Epidermal melanocyte (primary cell): ENCODE results near the gene NES.

Experiments
- DNase-seq: peaks from one replicate; pipeline ENCODE4 v3.0.0; 2011; ENCODE audit warnings: low spot score; ENCODE audit not compliant: insufficient read length

The NES gene

GRCh38 chr1:156705321-156705917, 28.2 kb upstream of the NES start, which contains the start of gene CRABP2:
Gene CRABP2, minus strand, starts transcription at chr1:156705583. Its CDS starts 137 bp downstream, at chr1:156705446.
- no peak for DNase-seq

DNA sequence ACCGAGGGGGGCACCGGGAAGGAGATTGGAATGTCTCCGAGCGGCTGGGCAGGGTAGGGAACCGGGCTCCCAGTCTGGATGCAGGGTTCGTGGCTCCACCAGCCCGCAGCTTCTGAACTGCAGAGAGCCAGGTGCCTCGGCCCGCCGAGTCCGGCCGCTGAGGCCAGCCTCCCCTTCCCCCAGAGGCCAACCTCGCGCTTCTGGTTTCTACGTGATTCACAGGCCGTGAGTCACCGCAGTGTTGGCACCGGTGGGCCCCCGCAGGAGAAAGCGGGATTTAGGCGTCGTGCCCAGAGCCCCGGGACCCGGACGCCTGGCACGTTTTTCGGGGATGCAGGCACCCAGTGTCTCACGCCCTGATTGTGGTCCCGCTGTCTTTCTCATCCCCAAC, 27.7 kb upstream of the NES start:
- no peak for DNase-seq

DNA sequence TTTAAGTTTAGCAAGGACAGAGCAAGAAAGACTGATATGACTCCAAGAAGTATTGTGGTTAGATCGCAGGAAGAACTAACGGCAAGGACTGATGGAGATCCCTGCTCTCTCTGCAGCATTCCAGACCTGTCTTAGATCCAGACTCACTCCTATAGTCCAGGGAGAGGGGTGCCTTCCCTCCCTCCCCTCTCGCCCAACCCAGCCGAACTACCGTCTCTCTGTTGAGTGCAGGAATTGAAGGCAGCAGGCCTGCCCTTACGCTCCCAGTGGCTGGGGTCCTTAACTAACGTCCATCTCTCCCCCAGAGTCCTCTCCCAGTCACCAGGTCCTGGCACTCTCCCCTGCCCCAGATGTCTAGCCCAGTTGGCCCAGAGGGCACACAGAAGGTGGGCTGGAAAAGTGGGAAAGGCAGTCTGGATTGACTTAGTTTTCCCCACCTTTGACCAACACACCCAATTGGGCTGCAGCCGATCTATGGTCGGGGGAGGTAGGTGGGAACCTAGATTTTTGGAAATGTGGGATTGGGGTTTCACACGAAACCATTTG, 27.0 kb upstream of the NES start:
- no peak for DNase-seq

DNA sequence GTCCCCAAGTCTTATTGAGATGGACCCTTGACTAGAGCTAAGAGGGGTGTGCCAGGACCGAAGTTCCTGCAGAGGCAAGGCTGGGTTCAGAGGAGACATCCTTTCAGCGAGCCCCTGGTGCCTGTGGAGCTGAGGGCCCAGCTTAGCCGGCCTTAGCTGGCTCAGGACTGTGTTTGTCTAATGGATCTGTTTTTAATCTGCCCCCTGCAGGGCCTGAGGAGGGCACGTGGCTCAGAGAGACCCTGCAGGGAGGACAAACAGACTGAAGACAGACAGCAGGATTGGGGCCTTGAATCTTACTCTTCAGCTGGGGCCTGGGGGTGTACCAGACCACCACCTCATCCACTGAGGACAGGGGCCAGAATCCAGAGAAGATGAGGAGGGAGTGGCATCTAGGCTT, 26.5 kb upstream of the NES start:
- DNase-seq, result no peak

GRCh38 chr1:156703336-156703735, 26.1 kb upstream of the NES start:
- DNase-seq, result no peak

- DNase-seq, result no peak
Observed at GRCh38 chr1:156700736-156701531, 23.7 kb upstream of the NES start.

GRCh38 chr1:156698995-156699394, 21.8 kb upstream of the NES start:
- DNase-seq, result no peak

GRCh38 chr1:156697481-156697880, 20.3 kb upstream of the NES start:
- peak; percentile 17 for DNase-seq

DNA sequence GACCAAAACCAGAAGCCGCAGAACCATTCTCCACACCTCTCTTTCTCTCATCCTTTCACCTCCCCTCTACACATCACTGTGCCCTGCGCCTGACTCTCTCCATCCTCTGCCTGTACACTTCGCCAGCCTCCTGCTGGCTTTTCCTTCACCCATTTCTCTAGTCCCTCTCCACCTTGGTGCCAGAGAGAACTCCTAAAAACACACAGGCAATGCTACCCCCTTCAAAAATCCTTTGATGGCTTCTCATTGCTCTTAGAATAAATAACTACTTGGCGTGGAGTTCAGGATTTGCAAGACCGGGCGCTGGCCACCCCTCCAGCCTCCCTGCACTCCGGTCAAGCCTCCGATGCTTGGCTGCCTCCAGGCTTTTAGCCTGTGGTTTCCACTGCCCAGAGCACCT, 19.5 kb upstream of the NES start:
- no peak for DNase-seq

GRCh38 chr1:156694690-156694962, 17.4 kb upstream of the NES start:
- no peak for DNase-seq

GRCh38 chr1:156693848-156694689, 16.9 kb upstream of the NES start:
- no peak for DNase-seq

DNA sequence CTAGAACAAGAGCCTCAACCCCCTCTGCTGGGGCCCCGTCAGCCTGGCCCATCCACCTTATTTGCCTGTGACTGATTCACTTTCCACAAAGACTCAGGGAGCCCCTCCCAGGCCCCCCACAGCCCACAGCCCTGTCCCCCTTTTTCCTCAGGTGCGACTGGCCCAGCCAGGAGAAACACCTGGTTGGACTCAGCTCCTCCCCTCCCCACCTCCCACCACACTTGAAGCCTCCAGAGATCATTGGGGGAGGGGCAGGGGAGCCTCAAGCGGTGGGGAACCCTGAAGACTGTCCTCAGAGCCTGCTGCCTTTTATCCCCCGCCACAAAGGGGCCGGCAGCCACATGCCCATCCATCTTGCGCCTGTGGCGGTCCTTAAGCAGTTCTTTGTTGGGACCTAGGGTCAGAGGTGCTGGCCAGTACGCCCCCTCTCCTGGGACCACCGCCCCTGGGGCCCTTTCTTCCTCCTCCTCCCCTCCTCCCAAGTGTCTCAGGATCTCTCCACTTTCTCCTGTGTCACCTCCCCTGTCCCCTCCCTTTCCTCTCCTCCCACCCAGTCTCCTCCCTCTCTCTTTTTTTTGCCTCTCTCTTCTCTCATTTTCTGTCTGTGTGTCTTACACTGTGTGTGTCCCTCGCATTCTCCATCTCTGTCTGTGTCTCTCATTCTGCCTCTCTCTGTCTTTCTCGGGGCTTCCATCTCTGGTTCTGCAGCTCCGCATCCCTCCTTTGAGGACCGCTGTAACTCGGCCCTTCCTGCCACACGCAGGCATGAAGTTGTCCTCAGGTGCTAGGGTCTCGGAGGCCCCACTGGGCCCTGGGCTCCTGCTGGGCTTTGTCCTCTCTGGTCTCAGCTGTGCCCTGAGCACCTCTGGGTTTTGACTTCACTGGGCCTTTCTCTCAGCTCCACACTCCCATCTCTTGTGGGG, 16.0 kb upstream of the NES start:
- no peak for DNase-seq

- DNase-seq, result no peak
Observed at GRCh38 chr1:156692441-156692924, 15.3 kb upstream of the NES start.

- DNase-seq, result no peak
Observed at GRCh38 chr1:156691665-156692440, 14.6 kb upstream of the NES start.

GRCh38 chr1:156691191-156691590, 14.0 kb upstream of the NES start:
- no peak for DNase-seq

GRCh38 chr1:156690675-156691036, 13.4 kb upstream of the NES start:
- no peak for DNase-seq

GRCh38 chr1:156689953-156690674, 12.9 kb upstream of the NES start:
- DNase-seq, result no peak

- peak; percentile 82 for DNase-seq
Observed at GRCh38 chr1:156689035-156689952, 12.1 kb upstream of the NES start.
